NCI-H2029 treated with DMSO at 0.1 percent for 48 hours (cell line): ENCODE measurements around the gene RPLP2.

Experiments
- DNase-seq: peaks from one replicate; lab custom pipeline; 2025; lab: John Stamatoyannopoulos, UW

RPLP2 gene

GRCh38 chr11:809287-810039 lies at the start of gene RPLP2:
RPLP2 (plus strand) TSS chr11:809967; CDS start chr11:810235, 268 bp downstream.
- DNase-seq, result peak; percentile 84

- DNase-seq, result no peak
Observed at GRCh38 chr11:760236-760635, 49.5 kb upstream of the RPLP2 start.

- no peak for DNase-seq
Observed at GRCh38 chr11:761526-762108, 48.1 kb upstream of the RPLP2 start.

- DNase-seq, result no peak
Observed at GRCh38 chr11:762421-763072, 47.2 kb upstream of the RPLP2 start.

- peak; percentile 48 for DNase-seq
Observed at GRCh38 chr11:763073-763463, 46.7 kb upstream of the RPLP2 start.

- DNase-seq, result no peak
Observed at GRCh38 chr11:763549-764321, 46.0 kb upstream of the RPLP2 start.

GRCh38 chr11:764322-765024 lies 45.3 kb upstream of the RPLP2 start:
- no peak for DNase-seq

- no peak for DNase-seq
Observed at GRCh38 chr11:765025-765801, 44.6 kb upstream of the RPLP2 start.

- DNase-seq, result no peak
Observed at GRCh38 chr11:765802-766091, 44.0 kb upstream of the RPLP2 start.

GRCh38 chr11:766106-766935 lies 43.4 kb upstream of the RPLP2 start:
- no peak for DNase-seq

- no peak for DNase-seq
Observed at GRCh38 chr11:766936-767210, 42.9 kb upstream of the RPLP2 start.

- DNase-seq, result no peak
Observed at GRCh38 chr11:767238-767637, 42.5 kb upstream of the RPLP2 start.

- DNase-seq, result no peak
Observed at GRCh38 chr11:769887-770641, 39.7 kb upstream of the RPLP2 start.

- DNase-seq, result no peak
Observed at GRCh38 chr11:770642-771616, 38.8 kb upstream of the RPLP2 start.

GRCh38 chr11:771617-772204 lies 38.1 kb upstream of the RPLP2 start:
- DNase-seq, result no peak

GRCh38 chr11:772429-773390 lies 37.1 kb upstream of the RPLP2 start:
- no peak for DNase-seq

GRCh38 chr11:773425-773824 lies 36.3 kb upstream of the RPLP2 start:
- no peak for DNase-seq
